GM12891 (cell line): Measurements from ENCODE around the gene BCO2.

Source experiments
- POLR2A ChIP-seq: IDR thresholded peaks from 2 replicates; pipeline ENCODE4 v1.6.1; 2011; ENCODE audit warnings: low read depth, low read length, control low read depth
- POLR2AphosphoS5 ChIP-seq: IDR thresholded peaks from 2 replicates; pipeline ENCODE4 v1.6.1; 2011; ENCODE audit warnings: low read depth, low read length, control low read depth
- SPI1 ChIP-seq: IDR thresholded peaks from 2 replicates; pipeline ENCODE4 v1.6.1; 2011; ENCODE audit warnings: low read depth, low read length, control low read depth
- TAF1 ChIP-seq: IDR thresholded peaks from 2 replicates; pipeline ENCODE4 v1.6.1; 2011; ENCODE audit warnings: low read depth, low read length, control low read depth

GRCh38 chr11:112227471-112227870 is 52.2 kb downstream of the BCO2 start:
- TF ChIP-seq POLR2AphosphoS5 = no peak
- no peak for TF ChIP-seq TAF1
- TF ChIP-seq POLR2A = no peak
- no peak for TF ChIP-seq SPI1
